GM21723 (cell line): ENCODE measurements around the gene KCNH1.
"Not testable (repeated sequence)": the region's sequence is repeated elsewhere in the genome, so short reads cannot be mapped to it uniquely, and the experiment has no call there.

ENCODE experiments used
- ATAC-seq: cut with Tn5 transposase; IDR thresholded peaks from one replicate; pipeline ENCODE4 v1.9.1; 2021; ENCODE audit warnings: mild to moderate bottlenecking, moderate library complexity; ENCODE audit not compliant: unreplicated experiment

KCNH1 gene

GRCh38 chr1:211011128-211011527, 122.8 kb downstream of the KCNH1 start:
- not testable (repeated sequence) for ATAC-seq

GRCh38 chr1:211009944-211010343, 124.0 kb downstream of the KCNH1 start:
- ATAC-seq: no peak

- no peak for ATAC-seq
These were observed 126.1 kb downstream of the KCNH1 start for GRCh38 chr1:211007830-211008229.

- not testable (repeated sequence) for ATAC-seq
These were observed 138.0 kb downstream of the KCNH1 start for GRCh38 chr1:210995931-210996330.

GRCh38 chr1:210992837-210993236, 141.1 kb downstream of the KCNH1 start:
- ATAC-seq: no peak

GRCh38 chr1:210989905-210990304, 144.0 kb downstream of the KCNH1 start:
- ATAC-seq: no peak

- no peak for ATAC-seq
These were observed 152.5 kb downstream of the KCNH1 start for GRCh38 chr1:210981490-210981889.

GRCh38 chr1:210980082-210980481, 153.9 kb downstream of the KCNH1 start:
- ATAC-seq: no peak

- no peak for ATAC-seq
These were observed 155.0 kb downstream of the KCNH1 start for GRCh38 chr1:210978974-210979354.

- ATAC-seq: no peak
These were observed 155.5 kb downstream of the KCNH1 start for GRCh38 chr1:210978316-210978973.

- no peak for ATAC-seq
These were observed 182.7 kb downstream of the KCNH1 start for GRCh38 chr1:210951279-210951678.

- not testable (repeated sequence) for ATAC-seq
These were observed 183.9 kb downstream of the KCNH1 start for GRCh38 chr1:210949940-210950546.

GRCh38 chr1:210949489-210949888, 184.5 kb downstream of the KCNH1 start:
- ATAC-seq: no peak

- no peak for ATAC-seq
These were observed 184.9 kb downstream of the KCNH1 start for GRCh38 chr1:210949039-210949438.

GRCh38 chr1:210944252-210944651, 189.7 kb downstream of the KCNH1 start:
- no peak for ATAC-seq

GRCh38 chr1:210942513-210942912, 191.4 kb downstream of the KCNH1 start:
- ATAC-seq: no peak

GRCh38 chr1:210940081-210940617, 193.8 kb downstream of the KCNH1 start:
- ATAC-seq: no peak

GRCh38 chr1:210938416-210938925, 195.5 kb downstream of the KCNH1 start:
- ATAC-seq: no peak

GRCh38 chr1:210937846-210938245, 196.1 kb downstream of the KCNH1 start:
- ATAC-seq: no peak

- no peak for ATAC-seq
These were observed 198.0 kb downstream of the KCNH1 start for GRCh38 chr1:210935905-210936304.

GRCh38 chr1:210932104-210932503, 201.8 kb downstream of the KCNH1 start:
- ATAC-seq: no peak

- no peak for ATAC-seq
These were observed 211.3 kb downstream of the KCNH1 start for GRCh38 chr1:210922666-210923065.
